HEK293 (cell line): ENCODE measurements around the gene LYPD4.
"Not testable (repeated sequence)": the region's sequence is repeated elsewhere in the genome, so short reads cannot be mapped to it uniquely, and the experiment has no call there.

Source experiments
- CTCF ChIA-PET: fragments of 350-600 bp; formaldehyde crosslinking; extraction: SDS; loops from one replicate; lab custom pipeline; 2021; ENCODE audit warnings: antibody characterized with exemption; lab: Yijun Ruan, JAX
- POLR2A ChIA-PET: fragments of 300-600 bp; formaldehyde crosslinking; extraction: SDS; loops from one replicate; lab custom pipeline; 2020; ENCODE audit warnings: antibody characterized with exemption, inconsistent platforms; lab: Yijun Ruan, JAX
- H3K27ac ChIP-seq: fragments of 200-500 bp; sonication (Bioruptor generic); 2 replicates; pipeline ENCODE4 v1.5.1; 2014; ENCODE audit warnings: low read depth, low read length, control low read depth, inconsistent platforms; ENCODE audit errors: extremely low read depth
- H3K36me3 ChIP-seq, 2 experiments: fragments of 200-500 bp in 1 of 2; sonication (Bioruptor generic) in 1 of 2; 1 replicate in 1 of 2; 2 replicates in 1 of 2; pipeline ENCODE4 v1.5.1; 2014 to 2017; ENCODE audit warnings: inconsistent platforms in 2 of 2, low read length in 2 of 2; ENCODE audit not compliant: control insufficient read depth in 2 of 2, insufficient read depth in 1 of 2
- H3K4me1 ChIP-seq: fragments of 200-500 bp; sonication (Bioruptor generic); 2 replicates; pipeline ENCODE4 v1.5.1; 2014; ENCODE audit warnings: mild to moderate bottlenecking, low read length, inconsistent platforms; ENCODE audit not compliant: control insufficient read depth, insufficient read depth
- H3K4me3 ChIP-seq: 2 replicates; pipeline ENCODE4 v1.5.1; 2011; ENCODE audit warnings: low read depth, mild to moderate bottlenecking, control low read depth, low read length, moderate library complexity
- H3K9me3 ChIP-seq: fragments of 200-500 bp; sonication (Bioruptor generic); 2 replicates; pipeline ENCODE4 v1.5.1; 2014; ENCODE audit warnings: low read depth, low read length, inconsistent platforms; ENCODE audit not compliant: control insufficient read depth, insufficient read depth
- GLIS1 ChIP-seq: fragments of 450-650 bp; formaldehyde crosslinking; IDR thresholded peaks from 2 replicates; pipeline ENCODE4 v1.5.1; 2016; ENCODE audit warnings: missing biosample characterization, missing genetic modification characterization
- ZNF423 ChIP-seq: fragments of 450-650 bp; formaldehyde crosslinking; IDR thresholded peaks from 2 replicates; pipeline ENCODE4 v1.5.1; 2016; ENCODE audit warnings: missing biosample characterization, missing genetic modification characterization
- ZNF660 ChIP-seq: fragments of 450-650 bp; IDR thresholded peaks from 2 replicates; pipeline ENCODE4 v1.5.1; 2018; ENCODE audit warnings: missing biosample characterization, mild to moderate bottlenecking, missing genetic modification characterization
- ZSCAN16 ChIP-seq: fragments of 450-650 bp; formaldehyde crosslinking; IDR thresholded peaks from 2 replicates; pipeline ENCODE4 v1.5.1; 2016; ENCODE audit warnings: missing biosample characterization, missing genetic modification characterization
- ZSCAN23 ChIP-seq: fragments of 450-650 bp; formaldehyde crosslinking; IDR thresholded peaks from 2 replicates; pipeline ENCODE4 v1.5.1; 2016; ENCODE audit warnings: missing biosample characterization, missing genetic modification characterization
- ZXDB ChIP-seq: fragments of 450-650 bp; formaldehyde crosslinking; IDR thresholded peaks from 2 replicates; pipeline ENCODE4 v1.5.1; 2016; ENCODE audit warnings: missing biosample characterization, missing genetic modification characterization
- TF ChIP-seq, protein P1 (sequence below): fragments of 450-650 bp; formaldehyde crosslinking; IDR thresholded peaks from 2 replicates; pipeline ENCODE4 v1.5.1; 2017; ENCODE audit warnings: missing biosample characterization, missing genetic modification characterization
- TF ChIP-seq, protein P2 (sequence below): IDR thresholded peaks from 2 replicates; pipeline ENCODE4 v1.6.1; 2011; ENCODE audit warnings: mild to moderate bottlenecking, low read depth, low read length, borderline replicate concordance
- TF ChIP-seq, protein P3 (sequence below): fragments of 450-650 bp; IDR thresholded peaks from 2 replicates; pipeline ENCODE4 v1.5.1; 2018; ENCODE audit warnings: missing biosample characterization, mild to moderate bottlenecking, missing genetic modification characterization
- TF ChIP-seq, protein P4 (sequence below): fragments of 450-650 bp; formaldehyde crosslinking; IDR thresholded peaks from 2 replicates; pipeline ENCODE4 v1.5.1; 2016; ENCODE audit warnings: missing biosample characterization, missing genetic modification characterization

LYPD4 gene

DNA sequence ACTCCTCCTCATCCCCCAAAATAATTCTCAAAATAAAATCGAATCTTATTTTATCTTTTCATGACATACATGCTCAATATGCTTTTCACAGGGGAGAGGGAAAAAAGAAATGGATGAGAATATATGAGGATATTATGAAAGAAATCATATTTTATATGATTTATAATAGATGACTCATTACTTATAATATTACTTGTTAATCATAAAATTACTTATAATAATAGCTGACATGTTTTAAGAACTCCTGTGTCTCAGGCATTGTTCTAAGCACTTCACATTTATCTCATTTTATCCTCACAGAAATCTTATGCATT is 51.1 kb downstream of the LYPD4 start (continued):
- TF ChIP-seq, protein P1, sequence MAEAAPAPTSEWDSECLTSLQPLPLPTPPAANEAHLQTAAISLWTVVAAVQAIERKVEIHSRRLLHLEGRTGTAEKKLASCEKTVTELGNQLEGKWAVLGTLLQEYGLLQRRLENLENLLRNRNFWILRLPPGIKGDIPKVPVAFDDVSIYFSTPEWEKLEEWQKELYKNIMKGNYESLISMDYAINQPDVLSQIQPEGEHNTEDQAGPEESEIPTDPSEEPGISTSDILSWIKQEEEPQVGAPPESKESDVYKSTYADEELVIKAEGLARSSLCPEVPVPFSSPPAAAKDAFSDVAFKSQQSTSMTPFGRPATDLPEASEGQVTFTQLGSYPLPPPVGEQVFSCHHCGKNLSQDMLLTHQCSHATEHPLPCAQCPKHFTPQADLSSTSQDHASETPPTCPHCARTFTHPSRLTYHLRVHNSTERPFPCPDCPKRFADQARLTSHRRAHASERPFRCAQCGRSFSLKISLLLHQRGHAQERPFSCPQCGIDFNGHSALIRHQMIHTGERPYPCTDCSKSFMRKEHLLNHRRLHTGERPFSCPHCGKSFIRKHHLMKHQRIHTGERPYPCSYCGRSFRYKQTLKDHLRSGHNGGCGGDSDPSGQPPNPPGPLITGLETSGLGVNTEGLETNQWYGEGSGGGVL (tag by site-specific recombination) = no peak
- TF ChIP-seq ZXDB (tag by site-specific recombination) (no peak), ZSCAN16 (tag by site-specific recombination) (no peak)
- TF ChIP-seq, protein P2, sequence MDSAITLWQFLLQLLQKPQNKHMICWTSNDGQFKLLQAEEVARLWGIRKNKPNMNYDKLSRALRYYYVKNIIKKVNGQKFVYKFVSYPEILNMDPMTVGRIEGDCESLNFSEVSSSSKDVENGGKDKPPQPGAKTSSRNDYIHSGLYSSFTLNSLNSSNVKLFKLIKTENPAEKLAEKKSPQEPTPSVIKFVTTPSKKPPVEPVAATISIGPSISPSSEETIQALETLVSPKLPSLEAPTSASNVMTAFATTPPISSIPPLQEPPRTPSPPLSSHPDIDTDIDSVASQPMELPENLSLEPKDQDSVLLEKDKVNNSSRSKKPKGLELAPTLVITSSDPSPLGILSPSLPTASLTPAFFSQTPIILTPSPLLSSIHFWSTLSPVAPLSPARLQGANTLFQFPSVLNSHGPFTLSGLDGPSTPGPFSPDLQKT = no peak
- TF ChIP-seq, protein P3, sequence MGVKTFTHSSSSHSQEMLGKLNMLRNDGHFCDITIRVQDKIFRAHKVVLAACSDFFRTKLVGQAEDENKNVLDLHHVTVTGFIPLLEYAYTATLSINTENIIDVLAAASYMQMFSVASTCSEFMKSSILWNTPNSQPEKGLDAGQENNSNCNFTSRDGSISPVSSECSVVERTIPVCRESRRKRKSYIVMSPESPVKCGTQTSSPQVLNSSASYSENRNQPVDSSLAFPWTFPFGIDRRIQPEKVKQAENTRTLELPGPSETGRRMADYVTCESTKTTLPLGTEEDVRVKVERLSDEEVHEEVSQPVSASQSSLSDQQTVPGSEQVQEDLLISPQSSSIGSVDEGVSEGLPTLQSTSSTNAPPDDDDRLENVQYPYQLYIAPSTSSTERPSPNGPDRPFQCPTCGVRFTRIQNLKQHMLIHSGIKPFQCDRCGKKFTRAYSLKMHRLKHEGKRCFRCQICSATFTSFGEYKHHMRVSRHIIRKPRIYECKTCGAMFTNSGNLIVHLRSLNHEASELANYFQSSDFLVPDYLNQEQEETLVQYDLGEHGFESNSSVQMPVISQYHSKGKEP (tag by site-specific recombination) = no peak

DNA sequence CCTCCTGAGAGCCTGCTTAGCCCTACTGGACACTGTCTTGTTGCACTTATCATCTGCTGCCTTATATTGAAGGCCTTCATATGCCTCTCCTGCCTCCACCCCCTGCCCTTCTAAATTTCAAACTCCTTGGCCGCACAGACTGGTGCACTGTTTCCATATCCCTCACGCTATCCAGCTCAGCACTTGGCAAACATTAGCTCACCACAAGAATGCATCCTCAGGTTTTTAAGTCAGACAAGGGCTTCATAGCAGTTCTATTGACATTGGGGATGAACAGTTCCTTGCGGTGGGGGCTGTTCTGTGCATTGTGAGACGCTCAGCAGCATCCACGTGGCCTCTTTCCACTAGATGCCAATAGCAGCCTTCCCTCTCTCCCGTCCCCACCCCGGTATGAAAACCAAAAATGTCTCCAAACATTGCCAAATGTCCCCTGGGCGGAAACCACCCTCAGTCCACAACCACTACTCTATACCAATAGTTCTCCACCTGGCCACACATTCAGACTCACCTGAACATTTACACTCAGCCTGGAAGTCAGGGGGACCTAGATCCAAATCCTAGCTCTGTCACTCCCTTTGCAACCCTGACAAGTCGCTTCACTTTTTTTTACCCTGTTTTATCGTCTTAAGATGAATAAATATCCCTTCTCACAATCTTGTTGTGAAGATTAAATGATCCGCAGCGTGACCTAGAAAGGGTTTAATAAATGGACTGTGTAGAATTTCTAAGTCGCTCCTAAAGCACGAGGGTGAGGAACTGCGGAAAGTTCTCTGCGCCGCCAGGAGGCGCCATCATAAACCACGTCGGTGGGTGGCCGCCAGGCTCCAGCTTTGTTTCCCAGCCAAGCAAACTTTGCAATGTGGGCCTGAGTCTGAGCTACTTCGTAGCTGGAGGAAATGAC is 51.7 kb downstream of the LYPD4 start:
- no peaks in the 10 kb centered on the region for H3K9me3 ChIP-seq
- no peak overlapping the region for H3K27ac ChIP-seq
- H3K4me1 ChIP-seq = no peaks in the 10 kb centered on the region; the same call in 1 of the 2 replicates
- TF ChIP-seq, protein P4, sequence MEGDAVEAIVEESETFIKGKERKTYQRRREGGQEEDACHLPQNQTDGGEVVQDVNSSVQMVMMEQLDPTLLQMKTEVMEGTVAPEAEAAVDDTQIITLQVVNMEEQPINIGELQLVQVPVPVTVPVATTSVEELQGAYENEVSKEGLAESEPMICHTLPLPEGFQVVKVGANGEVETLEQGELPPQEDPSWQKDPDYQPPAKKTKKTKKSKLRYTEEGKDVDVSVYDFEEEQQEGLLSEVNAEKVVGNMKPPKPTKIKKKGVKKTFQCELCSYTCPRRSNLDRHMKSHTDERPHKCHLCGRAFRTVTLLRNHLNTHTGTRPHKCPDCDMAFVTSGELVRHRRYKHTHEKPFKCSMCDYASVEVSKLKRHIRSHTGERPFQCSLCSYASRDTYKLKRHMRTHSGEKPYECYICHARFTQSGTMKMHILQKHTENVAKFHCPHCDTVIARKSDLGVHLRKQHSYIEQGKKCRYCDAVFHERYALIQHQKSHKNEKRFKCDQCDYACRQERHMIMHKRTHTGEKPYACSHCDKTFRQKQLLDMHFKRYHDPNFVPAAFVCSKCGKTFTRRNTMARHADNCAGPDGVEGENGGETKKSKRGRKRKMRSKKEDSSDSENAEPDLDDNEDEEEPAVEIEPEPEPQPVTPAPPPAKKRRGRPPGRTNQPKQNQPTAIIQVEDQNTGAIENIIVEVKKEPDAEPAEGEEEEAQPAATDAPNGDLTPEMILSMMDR = 0 out of 2 replicates have a peak, but pooled peaks have one; percentile 25
- no peak for TF ChIP-seq ZSCAN23 (tag by site-specific recombination)
- peak; percentile 80 for TF ChIP-seq ZNF660
- no peak overlapping the region for H3K4me3 ChIP-seq
- CTCF ChIA-PET = interaction anchor here (0.5 to 8.3 kb wide), 42 partner anchors 10 to 1711 kb away, joined by 3 to 202 read pairs (median 4); partner anchors contain the start of genes B9D2 and CEACAM6
- POLR2A ChIA-PET = no interaction called here
- no peaks in the 10 kb centered on the region for H3K36me3 ChIP-seq

DNA sequence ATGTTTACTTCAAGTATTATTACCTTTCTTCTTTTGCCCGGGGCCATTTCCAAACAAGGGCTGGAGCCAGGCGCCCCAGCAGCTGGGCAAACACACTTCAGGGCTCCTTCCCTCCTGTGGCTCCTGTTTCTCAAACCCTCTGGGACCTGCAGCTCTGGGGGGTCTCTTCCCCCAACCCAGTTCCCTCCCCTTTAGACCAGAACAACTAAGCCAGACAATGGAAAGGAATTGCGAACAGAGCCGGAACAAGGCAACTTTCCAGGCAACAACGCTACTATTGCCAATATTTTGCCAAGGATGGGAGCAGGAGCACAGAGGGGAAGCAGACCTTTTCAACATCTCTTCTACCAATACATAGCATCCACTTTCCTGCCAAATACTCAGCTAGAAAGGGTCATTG is 55.4 kb downstream of the LYPD4 start:
- H3K27ac ChIP-seq, H3K4me1 ChIP-seq, H3K36me3 ChIP-seq, H3K9me3 ChIP-seq, POLR2A ChIA-PET, H3K4me3 ChIP-seq: not testable (repeated sequence)
- peak; percentile 76 for TF ChIP-seq GLIS1
- TF ChIP-seq ZNF423 (tag by site-specific recombination) = 0 out of 2 replicates have a peak, but pooled peaks have one; percentile 19
- CTCF ChIA-PET = interaction anchor here (0.9 kb wide), 1 partner anchor 82 kb away, joined by 4 read pairs; no protein-coding TSS in a partner anchor

DNA sequence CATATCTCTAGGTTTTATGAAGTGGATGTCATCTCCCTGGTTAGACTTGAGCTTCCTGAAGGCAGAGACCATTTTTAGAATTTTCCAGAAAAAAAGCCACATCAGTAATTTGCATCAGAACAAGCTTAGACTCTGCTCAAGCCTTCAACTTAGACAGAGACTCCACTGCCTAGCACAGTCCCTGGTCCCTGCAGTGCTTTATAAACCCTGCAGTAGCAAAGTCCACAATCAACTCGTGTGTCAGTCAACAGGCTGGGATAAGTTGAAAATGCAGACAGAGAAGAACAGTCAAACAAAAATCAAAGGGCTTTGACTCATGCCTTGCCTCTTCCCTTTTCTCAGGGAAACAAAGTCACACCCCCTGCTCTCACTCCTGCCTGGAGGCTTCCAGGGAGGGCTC is 56.0 kb downstream of the LYPD4 start:
- H3K4me3 ChIP-seq, POLR2A ChIA-PET, H3K27ac ChIP-seq, H3K9me3 ChIP-seq, H3K36me3 ChIP-seq, H3K4me1 ChIP-seq: not testable (repeated sequence)
- CTCF ChIA-PET = interaction anchor here (0.6 to 0.7 kb wide), 3 partner anchors 33 to 300 kb away, joined by 3 to 4 read pairs (median 4); no protein-coding TSS in a partner anchor
